Kidney epithelial cell (primary cell): ENCODE data around the gene CC2D1A. TPM values are rescaled to one million over a fixed set of nuclear protein-coding genes. Genes with fewer than 3 reads are reported as not detected.
"Not testable (repeated sequence)": the region's sequence is repeated elsewhere in the genome, so short reads cannot be mapped to it uniquely, and the experiment has no call there.

Experiments used
- DNase-seq: peaks from one replicate; pipeline ENCODE4 v3.0.0-alpha.2; 2010; ENCODE audit warnings: low read depth
- H3K27me3 ChIP-seq: 2 replicates; pipeline ENCODE4 v1.6.0; 2011; ENCODE audit warnings: low read length; ENCODE audit not compliant: control insufficient read depth, insufficient read depth
- H3K36me3 ChIP-seq: 2 replicates; pipeline ENCODE4 v1.5.1; 2011; ENCODE audit warnings: low read length; ENCODE audit not compliant: control insufficient read depth, insufficient read depth
- H3K4me3 ChIP-seq: 2 replicates; pipeline ENCODE4 v1.5.1; 2011; ENCODE audit warnings: low read depth, mild to moderate bottlenecking, control low read depth, low read length
- CTCF ChIP-seq: IDR thresholded peaks from 2 replicates; pipeline ENCODE4 v1.5.1; 2011; ENCODE audit warnings: mild to moderate bottlenecking, moderate library complexity, low read length, control low read depth, inconsistent platforms; ENCODE audit not compliant: insufficient read depth, poor library complexity, severe bottlenecking
- total RNA-seq: library from RNA; depleted of rRNA; stranded (reverse); fragments of >200 nt; gene quantifications from 2 replicates; pipeline ENCODE4 v1.2.3, GENCODE V29; 2015

Gene CC2D1A
- total RNA-seq, 1 donor from 2014 or later: 26.5 TPM

DNA sequence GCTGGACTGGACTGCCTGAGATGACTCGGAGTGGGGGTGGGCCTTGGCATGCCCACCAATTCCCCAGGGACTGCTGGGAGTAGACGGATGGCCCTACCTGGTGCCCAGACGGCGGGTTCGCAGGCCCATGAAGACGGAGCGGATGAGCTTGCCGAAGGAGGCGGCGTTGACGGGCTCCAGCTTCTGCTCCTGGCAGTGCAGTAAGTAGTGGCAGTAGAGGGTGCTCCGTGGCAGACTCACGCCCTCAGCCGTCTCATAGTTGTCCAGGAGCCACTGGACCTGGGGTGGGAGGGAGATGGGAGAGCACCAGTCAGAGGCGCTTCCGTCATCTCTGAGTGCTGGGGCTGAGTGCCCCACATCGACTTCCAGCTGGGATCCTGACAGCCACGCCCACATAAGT lies 63.9 kb downstream of the CC2D1A start:
- no peaks in the 10 kb centered on the region for H3K36me3 ChIP-seq
- H3K4me3 ChIP-seq: no peak overlapping the region
- DNase-seq: no peak
- TF ChIP-seq CTCF: no peak
- no peaks in the 10 kb centered on the region for H3K27me3 ChIP-seq

DNA sequence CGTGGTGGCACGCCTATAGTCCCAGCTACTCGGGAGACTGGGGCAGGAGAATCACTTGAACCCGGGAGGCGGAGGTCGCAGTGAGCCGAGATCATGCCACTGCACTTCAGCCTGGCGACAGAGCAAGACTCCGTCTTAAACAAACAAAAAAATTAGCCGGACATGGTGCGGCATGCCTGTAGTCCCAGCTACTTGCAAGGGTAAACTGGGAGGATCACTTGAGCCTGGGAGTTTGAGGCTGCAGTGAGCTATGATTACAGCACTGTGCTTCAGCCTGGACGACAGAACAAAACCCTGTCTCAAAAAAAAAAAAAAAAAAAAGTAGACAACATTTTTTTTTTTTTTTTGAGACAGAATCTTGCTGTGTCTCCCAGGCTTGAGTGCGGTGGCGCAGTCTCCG lies 65.9 kb downstream of the CC2D1A start:
- DNase-seq, H3K4me3 ChIP-seq, H3K27me3 ChIP-seq, H3K36me3 ChIP-seq: not testable (repeated sequence)

GRCh38 chr19:13972368-13973155 lies 66.6 kb downstream of the CC2D1A start:
- TF ChIP-seq CTCF: no peak
- Histone ChIP-seq H3K36me3 (no peaks in the 10 kb centered on the region), H3K4me3 (no peak overlapping the region), H3K27me3 (no peaks in the 10 kb centered on the region)
- no peak for DNase-seq

- H3K36me3 ChIP-seq: not testable (repeated sequence)
Observed at GRCh38 chr19:13973479-13973878, 67.5 kb downstream of the CC2D1A start.

GRCh38 chr19:13974073-13974472 lies 68.1 kb downstream of the CC2D1A start:
- H3K4me3 ChIP-seq: no peak overlapping the region
- no peaks in the 10 kb centered on the region for H3K27me3 ChIP-seq
- DNase-seq: peak; percentile 59
- no peaks in the 10 kb centered on the region for H3K36me3 ChIP-seq
- no peak for TF ChIP-seq CTCF

More at GRCh38 chr19:13973479-13973878, 67.5 kb downstream of the CC2D1A start:
- not testable (repeated sequence) for H3K27me3 ChIP-seq, H3K4me3 ChIP-seq, DNase-seq

- no peaks in the 10 kb centered on the region for H3K36me3 ChIP-seq
- no peak for TF ChIP-seq CTCF
- H3K4me3 ChIP-seq: no peak overlapping the region
- no peaks in the 10 kb centered on the region for H3K27me3 ChIP-seq
- no peak for DNase-seq
Observed at GRCh38 chr19:13975870-13976269, 69.9 kb downstream of the CC2D1A start.

GRCh38 chr19:13976446-13976845 lies 70.4 kb downstream of the CC2D1A start:
- DNase-seq: no peak
- Histone ChIP-seq H3K4me3 (no peak overlapping the region), H3K36me3 (no peaks in the 10 kb centered on the region), H3K27me3 (no peaks in the 10 kb centered on the region)
- no peak for TF ChIP-seq CTCF
